Adipocyte (in vitro differentiated cells): ENCODE data around the gene SPDEF.

Experiments used
- DNase-seq: peaks from one replicate; pipeline ENCODE4 v3.0.0-alpha.2; 2015; ENCODE audit warnings: low read depth
- H3K27me3 ChIP-seq: replicated peaks from 2 replicates; pipeline ENCODE4 v1.7.0; 2013; ENCODE audit warnings: mild to moderate bottlenecking, low read length, moderate library complexity; ENCODE audit not compliant: control insufficient read depth, insufficient read depth
- H3K36me3 ChIP-seq: 2 replicates; pipeline ENCODE4 v1.7.0; 2013; ENCODE audit warnings: low read length, mild to moderate bottlenecking, moderate library complexity; ENCODE audit not compliant: control insufficient read depth, insufficient read depth, severe bottlenecking
- H3K4me1 ChIP-seq: 2 replicates; pipeline ENCODE4 v1.7.0; 2013; ENCODE audit warnings: mild to moderate bottlenecking, low read length, moderate library complexity; ENCODE audit not compliant: control insufficient read depth, insufficient read depth
- H3K4me3 ChIP-seq: 2 replicates; pipeline ENCODE4 v1.7.0; 2013; ENCODE audit warnings: mild to moderate bottlenecking, low read length, moderate library complexity
- H3K9ac ChIP-seq: 2 replicates; pipeline ENCODE4 v1.7.0; 2013; ENCODE audit warnings: mild to moderate bottlenecking, low read length, moderate library complexity
- H3K9me3 ChIP-seq: 2 replicates; pipeline ENCODE4 v1.7.0; 2013; ENCODE audit warnings: mild to moderate bottlenecking, low read length, moderate library complexity; ENCODE audit not compliant: control insufficient read depth

SPDEF gene

DNA sequence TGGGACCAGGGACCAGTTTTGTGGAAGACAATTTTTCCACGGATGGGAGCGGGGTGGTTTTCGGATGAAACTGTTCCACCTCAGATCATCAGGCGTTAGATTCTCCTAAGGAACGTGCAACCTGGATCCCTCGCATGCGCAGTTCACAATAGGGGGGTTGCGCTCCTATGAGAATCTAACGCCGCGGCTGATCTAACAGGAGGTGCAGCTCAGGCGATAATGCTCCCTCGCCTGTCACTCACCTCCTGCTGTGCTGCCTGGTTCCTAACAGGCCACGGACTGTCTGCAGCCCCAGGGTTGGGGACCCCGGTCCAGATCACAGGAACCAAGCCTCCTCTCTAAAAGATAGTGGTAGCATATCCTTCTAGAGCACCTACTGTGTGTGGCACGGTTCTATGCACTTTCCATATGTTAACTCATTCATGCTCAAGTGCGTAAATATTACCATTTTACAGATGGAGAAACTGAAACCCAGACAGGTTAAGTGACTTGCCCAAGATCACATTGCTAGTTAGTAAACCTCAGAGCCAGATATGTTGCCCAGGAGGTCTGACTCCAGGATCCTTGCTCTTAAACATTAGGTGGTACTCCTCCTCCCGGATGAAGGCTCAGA, 25.3 kb downstream of the SPDEF start:
- no peaks in the 10 kb centered on the region for H3K36me3 ChIP-seq
- H3K9ac ChIP-seq: peak overlapping the region; percentile 38
- DNase-seq: no peak
- H3K9me3 ChIP-seq: no peaks in the 10 kb centered on the region
- no peak overlapping the region for H3K4me3 ChIP-seq
- H3K4me1 ChIP-seq: peaks cover 7% of the 10 kb centered on the region
- peaks cover 27% of the 10 kb centered on the region for H3K27me3 ChIP-seq

DNA sequence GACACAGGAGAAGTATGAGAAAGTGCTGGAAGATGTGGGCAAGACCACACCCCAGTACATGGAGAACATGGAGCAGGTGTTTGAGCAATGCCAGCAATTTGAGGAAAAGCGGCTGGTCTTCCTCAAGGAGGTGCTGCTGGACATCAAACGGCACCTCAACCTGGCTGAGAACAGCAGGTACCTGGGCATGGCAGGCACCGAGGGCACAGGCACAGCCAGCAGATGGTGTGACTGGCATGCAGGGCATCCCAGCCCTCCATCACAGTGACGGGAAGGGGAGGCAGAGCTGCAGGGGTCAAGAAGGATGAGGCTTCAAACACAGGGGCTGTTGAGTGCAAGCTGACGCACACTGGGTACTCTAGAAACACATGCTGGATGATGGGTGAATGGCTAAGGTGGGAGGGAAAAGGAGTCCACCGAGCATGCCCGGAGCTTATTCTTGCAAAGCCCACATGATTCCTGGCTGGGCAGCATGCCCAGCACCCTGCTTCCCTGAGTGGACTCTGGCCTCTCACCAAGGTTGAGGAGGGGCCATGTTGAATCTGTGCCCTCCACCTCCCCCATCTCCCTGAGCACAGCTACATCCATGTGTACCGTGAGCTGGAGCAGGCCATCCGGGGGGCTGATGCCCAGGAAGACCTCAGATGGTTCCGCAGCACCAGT, 26.3 kb downstream of the SPDEF start:
- no peak overlapping the region for H3K4me3 ChIP-seq
- H3K9me3 ChIP-seq: no peaks in the 10 kb centered on the region
- no peak for DNase-seq

DNA sequence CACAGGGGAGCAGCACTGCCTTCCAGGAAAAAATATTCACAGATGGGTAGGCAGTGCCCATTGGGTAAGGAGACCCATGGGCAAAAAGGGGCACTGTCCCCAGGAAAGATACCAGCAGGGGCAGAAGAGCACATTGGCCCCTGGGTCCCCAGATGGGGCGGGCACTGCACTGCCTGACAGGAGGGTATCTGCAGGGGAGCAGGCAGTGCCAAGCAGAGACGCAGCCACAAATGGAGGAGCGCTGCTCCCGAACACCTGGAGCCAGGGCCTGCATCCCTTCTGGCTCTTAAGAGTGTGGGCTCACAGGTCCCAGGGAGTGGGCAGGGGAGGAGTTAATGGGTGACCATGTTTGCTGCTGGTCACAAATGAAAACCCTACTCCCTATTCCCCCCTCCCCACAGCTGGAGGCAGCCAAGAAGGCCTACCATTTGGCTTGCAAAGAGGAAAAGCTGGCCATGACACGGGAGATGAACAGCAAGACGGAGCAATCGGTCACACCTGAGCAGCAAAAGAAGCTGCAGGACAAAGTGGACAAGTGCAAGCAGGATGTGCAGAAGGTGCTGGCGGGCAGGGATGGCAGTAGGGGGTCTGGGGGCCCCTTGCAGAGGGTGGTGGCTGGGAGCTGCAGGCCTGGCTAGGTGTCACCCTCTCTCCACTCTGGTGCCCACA, 27.0 kb downstream of the SPDEF start:
- no peak overlapping the region for H3K4me3 ChIP-seq
- DNase-seq: no peak
- H3K9ac ChIP-seq: no peak overlapping the region
- peaks cover 7% of the 10 kb centered on the region for H3K4me1 ChIP-seq
- no peaks in the 10 kb centered on the region for H3K36me3 ChIP-seq
- H3K9me3 ChIP-seq: no peaks in the 10 kb centered on the region
- peaks cover 27% of the 10 kb centered on the region for H3K27me3 ChIP-seq

More for the DNA sequence above, 26.3 kb downstream of the SPDEF start:
- Histone ChIP-seq H3K27me3 (peaks cover 27% of the 10 kb centered on the region), H3K9ac (no peak overlapping the region), H3K4me1 (peaks cover 7% of the 10 kb centered on the region), H3K36me3 (no peaks in the 10 kb centered on the region)

DNA sequence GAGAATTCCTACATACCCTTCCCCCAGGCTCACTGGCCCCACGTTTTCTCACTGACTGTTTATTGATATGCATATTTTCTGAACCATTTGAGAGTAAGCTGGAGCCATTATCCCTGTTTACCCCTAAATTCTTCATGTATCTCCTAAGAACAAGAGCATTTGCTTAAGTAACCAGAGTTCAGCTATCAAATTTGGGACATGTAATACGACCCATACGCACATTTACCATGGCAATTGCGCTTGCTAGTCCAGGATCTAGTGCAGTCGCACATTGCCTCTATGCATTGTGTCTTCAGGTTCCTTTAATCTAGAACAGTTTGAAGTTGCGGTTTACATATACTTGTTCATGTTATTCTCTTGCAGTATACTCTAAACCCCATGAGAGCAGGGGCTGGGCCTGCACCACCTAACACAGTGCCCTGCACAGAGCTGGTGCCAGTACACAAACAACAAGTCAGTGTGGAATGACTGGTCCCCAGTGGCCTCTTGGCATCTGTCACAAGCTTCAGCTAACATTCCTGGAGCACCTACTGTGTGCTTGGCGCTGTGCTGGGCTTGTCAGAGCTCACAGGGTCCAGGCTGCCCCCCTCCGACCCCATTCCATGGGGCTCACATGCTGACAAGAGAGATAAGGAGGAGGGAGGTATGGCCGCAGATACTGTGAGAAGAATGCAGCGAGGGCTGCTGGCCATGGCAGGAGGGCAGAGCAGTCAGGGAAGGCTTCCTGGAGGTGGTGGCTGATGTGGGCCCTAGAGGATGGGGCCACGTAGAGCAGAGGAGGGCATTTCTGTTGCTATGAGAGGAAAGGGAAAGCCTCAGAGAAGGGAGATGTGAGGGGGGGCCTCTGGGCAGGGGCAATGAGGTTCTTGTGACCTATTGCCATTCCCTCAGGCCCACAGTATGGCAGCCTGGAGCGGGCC, 28.1 kb downstream of the SPDEF start:
- Histone ChIP-seq H3K4me3 (no peak overlapping the region), H3K9ac (no peak overlapping the region), H3K36me3 (no peaks in the 10 kb centered on the region), H3K4me1 (peaks cover 7% of the 10 kb centered on the region), H3K27me3 (peaks cover 23% of the 10 kb centered on the region), H3K9me3 (no peaks in the 10 kb centered on the region)
- DNase-seq: no peak

DNA sequence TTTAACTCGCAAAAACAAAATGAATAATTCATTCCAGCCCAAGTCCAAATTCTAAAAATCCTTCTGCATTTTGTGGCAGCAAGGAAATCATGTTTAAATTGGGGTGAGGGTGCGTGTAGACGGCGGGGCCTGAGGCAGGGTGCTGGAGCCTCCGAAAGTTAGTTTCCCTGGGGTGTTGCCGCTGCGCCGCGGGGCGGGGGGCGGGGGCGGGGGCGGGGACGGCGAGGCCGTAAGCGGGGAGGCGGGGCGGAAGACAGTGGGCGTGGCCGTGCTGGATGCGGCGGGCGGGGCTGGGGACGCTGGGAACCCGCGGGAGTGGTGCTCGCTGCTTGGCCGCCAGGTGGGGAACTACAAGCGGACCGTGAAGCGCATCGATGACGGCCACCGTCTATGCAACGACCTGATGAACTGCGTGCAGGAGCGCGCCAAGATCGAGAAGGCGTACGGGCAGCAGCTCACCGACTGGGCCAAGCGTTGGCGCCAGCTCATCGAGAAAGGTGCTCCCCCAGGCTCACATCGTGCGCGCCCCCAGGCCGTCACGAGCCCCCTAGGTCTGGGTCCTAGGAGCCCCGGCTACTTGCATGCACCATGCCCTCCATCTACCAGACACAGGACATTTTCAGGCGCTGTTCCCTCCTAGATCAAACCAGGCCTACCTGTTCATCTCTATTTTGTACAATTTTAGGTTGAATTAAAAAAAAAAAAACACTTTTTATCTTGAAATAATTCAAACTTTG, 29.0 kb downstream of the SPDEF start:
- peaks cover 7% of the 10 kb centered on the region for H3K4me1 ChIP-seq

DNA sequence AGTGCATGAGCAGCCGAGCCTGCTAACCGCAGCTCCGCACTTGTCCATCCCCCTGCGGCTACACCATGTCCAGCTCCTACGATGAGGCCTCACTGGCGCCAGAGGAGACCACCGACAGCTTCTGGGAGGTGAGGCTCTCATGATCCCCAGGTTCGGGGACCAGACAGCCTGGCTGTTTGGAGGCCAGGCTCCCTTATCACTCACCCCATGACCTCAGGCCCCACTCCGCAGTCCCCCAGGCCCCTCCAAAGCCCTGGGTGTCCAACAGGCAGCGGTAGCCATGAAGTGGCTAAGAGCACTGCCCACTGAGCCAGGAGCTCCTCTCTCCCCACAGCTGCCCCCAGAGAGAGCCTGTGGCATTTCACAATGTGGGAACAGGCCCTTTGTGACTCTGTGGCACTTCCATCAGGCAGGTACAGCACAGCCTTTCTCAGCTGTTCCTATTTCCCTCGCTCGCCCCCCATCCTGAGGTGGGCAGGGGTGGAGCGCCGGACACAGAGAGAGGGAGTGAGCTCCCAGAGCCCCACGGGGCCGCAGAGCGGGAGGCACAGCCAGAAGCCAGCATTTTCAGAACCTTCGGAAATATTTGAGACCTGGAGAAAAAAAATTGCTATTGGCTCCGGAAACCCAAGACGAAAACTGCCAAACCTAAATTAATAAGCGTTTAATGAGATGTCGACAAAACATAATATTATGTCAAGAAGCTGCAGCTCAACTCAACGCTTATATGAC, 29.7 kb downstream of the SPDEF start:
- peaks cover 7% of the 10 kb centered on the region for H3K4me1 ChIP-seq
- H3K4me3 ChIP-seq: peak overlapping the region; percentile 71
- peaks cover 23% of the 10 kb centered on the region for H3K27me3 ChIP-seq
- no peak for DNase-seq
- no peaks in the 10 kb centered on the region for H3K36me3 ChIP-seq
- H3K9ac ChIP-seq: peak overlapping the region; percentile 75
- no peaks in the 10 kb centered on the region for H3K9me3 ChIP-seq

More for the DNA sequence above, 29.0 kb downstream of the SPDEF start:
- Histone ChIP-seq H3K9ac (peak overlapping the region; percentile 75), H3K27me3 (peaks cover 23% of the 10 kb centered on the region), H3K36me3 (no peaks in the 10 kb centered on the region), H3K4me3 (peak overlapping the region; percentile 71), H3K9me3 (no peaks in the 10 kb centered on the region)
- peak; percentile 96 for DNase-seq

DNA sequence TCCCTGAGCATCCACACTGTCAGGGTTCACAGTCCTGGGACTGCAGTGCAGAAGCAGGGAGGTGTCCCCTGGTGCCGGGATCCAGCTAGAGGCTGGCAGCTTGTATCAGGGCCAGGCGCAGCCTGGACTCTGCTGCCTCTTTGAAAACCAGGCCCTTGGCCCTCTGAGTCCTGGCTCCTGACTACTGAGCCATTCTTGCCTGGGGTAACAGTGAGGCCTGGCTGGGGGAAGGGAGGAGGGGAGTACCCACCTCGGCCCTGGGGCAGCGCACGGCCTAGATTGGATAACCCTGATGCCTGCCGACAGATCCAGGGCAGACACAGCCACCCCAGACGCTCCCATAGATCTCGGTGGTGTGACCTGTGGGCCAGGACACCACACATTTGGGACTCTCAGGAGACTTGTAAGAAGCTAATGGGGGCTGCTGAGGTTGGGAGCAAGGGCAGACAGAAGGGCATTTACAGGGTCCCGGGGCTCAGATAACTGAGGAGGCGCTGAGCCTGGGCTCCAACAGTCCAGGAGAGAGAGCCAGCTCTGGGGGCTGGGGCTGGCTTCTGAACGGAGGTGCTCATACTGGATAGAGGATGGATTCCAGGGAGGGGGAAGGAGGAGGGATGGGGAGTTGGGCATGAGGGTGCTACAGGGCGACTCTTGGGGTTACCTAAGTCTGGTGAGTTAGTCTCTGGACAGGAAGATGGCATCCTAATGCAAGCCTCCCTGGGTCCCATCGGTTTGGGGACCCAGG, 30.5 kb downstream of the SPDEF start:
- Histone ChIP-seq H3K36me3 (no peaks in the 10 kb centered on the region), H3K27me3 (peaks cover 16% of the 10 kb centered on the region), H3K9ac (no peak overlapping the region), H3K4me3 (no peak overlapping the region), H3K9me3 (no peaks in the 10 kb centered on the region), H3K4me1 (peaks cover 7% of the 10 kb centered on the region)
- no peak for DNase-seq

DNA sequence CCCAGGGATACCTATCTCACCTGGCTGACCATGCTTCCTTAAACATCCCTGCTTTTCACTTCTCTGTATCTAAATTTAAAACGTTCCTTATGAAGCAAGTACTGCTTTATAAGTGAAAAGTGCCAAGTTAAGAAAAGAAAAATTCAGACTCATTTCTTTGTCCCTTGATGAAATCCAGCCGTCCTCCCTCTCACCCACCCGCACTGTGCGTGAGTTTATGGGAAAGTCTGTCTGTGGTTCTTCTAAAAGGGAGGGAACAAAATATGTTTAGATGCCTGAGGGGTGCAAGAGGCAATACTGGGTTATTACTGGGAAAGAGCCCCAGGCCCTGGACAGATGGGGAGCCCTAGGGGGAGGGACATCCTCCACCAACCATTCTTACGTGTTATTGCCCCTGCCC, 31.2 kb downstream of the SPDEF start:
- Histone ChIP-seq H3K36me3 (no peaks in the 10 kb centered on the region), H3K27me3 (peaks cover 10% of the 10 kb centered on the region), H3K9me3 (no peaks in the 10 kb centered on the region), H3K4me3 (no peak overlapping the region), H3K9ac (no peak overlapping the region), H3K4me1 (peaks cover 7% of the 10 kb centered on the region)
- no peak for DNase-seq

DNA sequence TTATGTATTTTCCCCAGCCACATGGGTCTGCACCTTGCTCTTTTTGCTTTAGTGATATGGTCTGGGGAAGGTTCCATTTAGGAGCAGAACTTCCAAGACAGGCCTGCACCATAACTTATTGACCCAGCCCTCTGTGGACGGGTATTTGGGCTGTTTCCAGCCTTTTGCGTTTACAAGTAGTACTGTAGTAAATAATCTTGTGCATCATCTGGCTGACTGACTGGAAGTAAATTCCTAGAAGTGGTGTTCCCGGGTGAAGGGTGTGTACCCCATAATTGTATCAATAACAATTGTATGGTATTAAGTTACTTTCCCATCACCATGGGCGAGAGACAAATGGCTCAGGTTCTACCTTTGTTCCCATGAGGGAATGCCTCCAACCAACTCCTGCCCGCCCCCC, 31.6 kb downstream of the SPDEF start:
- Histone ChIP-seq H3K4me1 (peaks cover 7% of the 10 kb centered on the region), H3K4me3 (no peak overlapping the region), H3K9ac (no peak overlapping the region), H3K9me3 (no peaks in the 10 kb centered on the region), H3K27me3 (peaks cover 9% of the 10 kb centered on the region), H3K36me3 (no peaks in the 10 kb centered on the region)
- DNase-seq: no peak
